NCI-H2227 treated with DMSO at 0.1 percent for 48 hours (cell line): ENCODE results near the gene PLA2G6.
"Not testable (repeated sequence)": the region's sequence is repeated elsewhere in the genome, so short reads cannot be mapped to it uniquely, and the experiment has no call there.

Experiments used
- DNase-seq: peaks from one replicate; lab custom pipeline; 2025; lab: John Stamatoyannopoulos, UW

PLA2G6 gene

GRCh38 chr22:38191731-38192474, 10.3 kb upstream of the PLA2G6 start:
- no peak for DNase-seq

GRCh38 chr22:38191055-38191454, 9.4 kb upstream of the PLA2G6 start:
- DNase-seq, result no peak

- DNase-seq, result no peak
These were observed 9.0 kb upstream of the PLA2G6 start for GRCh38 chr22:38190581-38190980.

GRCh38 chr22:38189104-38189503, 7.5 kb upstream of the PLA2G6 start:
- DNase-seq, result no peak

GRCh38 chr22:38187413-38188212, 6.0 kb upstream of the PLA2G6 start:
- no peak for DNase-seq

GRCh38 chr22:38186429-38186828, 4.8 kb upstream of the PLA2G6 start:
- no peak for DNase-seq

GRCh38 chr22:38184788-38185187, 3.2 kb upstream of the PLA2G6 start:
- DNase-seq, result no peak

GRCh38 chr22:38180841-38181452, 683 bp downstream of the PLA2G6 start:
- DNase-seq, result no peak

- not testable (repeated sequence) for DNase-seq
These were observed 3.1 kb downstream of the PLA2G6 start for GRCh38 chr22:38178605-38178937.

GRCh38 chr22:38177926-38178604, 3.6 kb downstream of the PLA2G6 start:
- no peak for DNase-seq

GRCh38 chr22:38177571-38177925, 4.1 kb downstream of the PLA2G6 start:
- not testable (repeated sequence) for DNase-seq

GRCh38 chr22:38177044-38177443, 4.6 kb downstream of the PLA2G6 start:
- DNase-seq, result no peak

- DNase-seq, result no peak
These were observed 5.4 kb downstream of the PLA2G6 start for GRCh38 chr22:38176170-38176741.

- DNase-seq, result no peak
These were observed 6.2 kb downstream of the PLA2G6 start for GRCh38 chr22:38175206-38176118.

GRCh38 chr22:38174626-38175025, 7.0 kb downstream of the PLA2G6 start:
- DNase-seq, result no peak

- DNase-seq, result no peak
These were observed 8.1 kb downstream of the PLA2G6 start for GRCh38 chr22:38173641-38173906.

GRCh38 chr22:38172832-38173640, 8.6 kb downstream of the PLA2G6 start:
- no peak for DNase-seq

GRCh38 chr22:38171927-38172831, 9.5 kb downstream of the PLA2G6 start:
- no peak for DNase-seq

GRCh38 chr22:38170469-38170868, 11.2 kb downstream of the PLA2G6 start:
- DNase-seq, result no peak

GRCh38 chr22:38169116-38169515, 12.5 kb downstream of the PLA2G6 start:
- no peak for DNase-seq
